Measurements from ENCODE around the gene NIPSNAP2.
"Not testable (repeated sequence)": the region's sequence is repeated elsewhere in the genome, so short reads cannot be mapped to it uniquely, and the experiment has no call there.

DNA sequence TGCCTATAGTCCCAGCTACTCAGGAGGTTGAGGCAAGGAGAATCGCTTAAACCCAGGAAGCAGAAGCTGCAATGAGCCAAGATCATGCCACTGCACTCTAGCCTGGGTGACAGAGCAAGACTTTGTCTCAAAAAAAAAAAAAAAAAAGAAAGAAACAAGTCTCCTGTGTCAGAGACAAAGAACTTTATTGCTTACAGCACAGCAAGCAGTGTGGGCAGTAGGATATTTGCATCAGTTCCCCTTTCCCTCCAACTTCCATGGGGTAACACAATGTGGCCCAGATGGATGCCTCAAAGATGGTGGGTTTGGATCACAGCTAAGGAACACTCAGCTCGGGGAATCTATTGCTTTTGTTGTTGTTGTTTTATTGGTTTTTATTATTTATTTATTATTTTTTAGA, 81.4 kb downstream of the NIPSNAP2 start:
- TF ChIP-seq EZH2 (IDR thresholded peaks at IDR 0.05); FOXP2 (optimal IDR thresholded peaks at IDR 0.05; ENCODE audit: control extremely low read depth, extremely low read length, insufficient read depth): not testable (repeated sequence)
